IMR-90 (cell line): ENCODE measurements around the gene DSG3. TPM values are rescaled to one million over a fixed set of nuclear protein-coding genes. Genes with fewer than 3 reads are reported as not detected.

ENCODE experiments used
- ATAC-seq: fragments of 200-7000 bp; cut with Tn5 transposase; 2 replicates; pipeline ENCODE4 v1.9.1; 2020; ENCODE audit warnings: low read depth, mild to moderate bottlenecking, moderate library complexity
- BruUV-seq: library from RNA; stranded (reverse); fragments of 400-500 nt; replicated peaks from 2 replicates; lab custom pipeline; 2021; lab: Mats Ljungman, UMichigan
- CTCF ChIA-PET: fragments of 300-600 bp; formaldehyde crosslinking; extraction: SDS; loops from one replicate; lab custom pipeline; 2021; ENCODE audit warnings: antibody characterized with exemption; lab: Yijun Ruan, JAX
- POLR2A ChIA-PET: fragments of 300-600 bp; sonication (Branson Sonifier 250); formaldehyde crosslinking; loops from one replicate; lab custom pipeline; 2022; ENCODE audit warnings: antibody characterized with exemption; ENCODE audit not compliant: unreplicated experiment; lab: Charles Lee
- DNase-seq: peaks from one replicate; pipeline ENCODE4 v3.0.0; 2013
- H2AFZ ChIP-seq: replicated peaks from 2 replicates; pipeline ENCODE3; 2013; ENCODE audit warnings: low read length, mild to moderate bottlenecking; ENCODE audit not compliant: poor library complexity
- H2AK5ac ChIP-seq: 2 replicates; pipeline ENCODE4 v1.6.1; 2013; ENCODE audit warnings: low read depth, low read length, inconsistent platforms
- H2AK9ac ChIP-seq: replicated peaks from 2 replicates; pipeline ENCODE3; 2013; ENCODE audit warnings: mild to moderate bottlenecking, low read depth, low read length, moderate library complexity; ENCODE audit not compliant: poor library complexity
- H2BK120ac ChIP-seq: 2 replicates; pipeline ENCODE4 v1.6.1; 2013; ENCODE audit warnings: low read depth, low read length, inconsistent platforms
- H2BK15ac ChIP-seq: 3 replicates; pipeline ENCODE4 v1.6.1; 2013; ENCODE audit warnings: low read depth, low read length, inconsistent platforms
- H2BK20ac ChIP-seq: 2 replicates; pipeline ENCODE4 v1.6.1; 2013; ENCODE audit warnings: low read depth, mild to moderate bottlenecking, inconsistent platforms, low read length, moderate library complexity
- H2BK5ac ChIP-seq: 2 replicates; pipeline ENCODE4 v1.6.1; 2013; ENCODE audit warnings: mild to moderate bottlenecking, low read depth, low read length, inconsistent platforms; ENCODE audit not compliant: poor library complexity, severe bottlenecking
- H3K14ac ChIP-seq: replicated peaks from 2 replicates; pipeline ENCODE4 v1.6.1; 2013; ENCODE audit warnings: low read depth, low read length, inconsistent platforms
- H3K18ac ChIP-seq: 2 replicates; pipeline ENCODE4 v1.6.1; 2013; ENCODE audit warnings: low read depth, low read length, control low read depth
- H3K23ac ChIP-seq: 2 replicates; pipeline ENCODE4 v1.6.1; 2013; ENCODE audit warnings: low read depth, low read length, inconsistent platforms
- H3K27ac ChIP-seq: 2 replicates; pipeline ENCODE4 v1.5.1; 2013; ENCODE audit warnings: mild to moderate bottlenecking, control low read depth, low read length; ENCODE audit not compliant: insufficient read depth
- H3K27me3 ChIP-seq: 2 replicates; pipeline ENCODE4 v1.6.1; 2013; ENCODE audit warnings: low read length; ENCODE audit not compliant: control insufficient read depth, insufficient read depth
- H3K36me3 ChIP-seq: 2 replicates; pipeline ENCODE4 v1.6.1; 2013; ENCODE audit warnings: low read length, mixed read lengths; ENCODE audit not compliant: control insufficient read depth, insufficient read depth
- H3K4ac ChIP-seq: 2 replicates; pipeline ENCODE4 v1.6.1; 2013; ENCODE audit warnings: low read depth, low read length, inconsistent platforms
- H3K4me1 ChIP-seq: 2 replicates; pipeline ENCODE4 v1.6.1; 2013; ENCODE audit warnings: low read length, mixed read lengths; ENCODE audit not compliant: control insufficient read depth, insufficient read depth
- H3K4me2 ChIP-seq: 2 replicates; pipeline ENCODE4 v1.6.1; 2013; ENCODE audit warnings: low read depth, mild to moderate bottlenecking, control low read depth, low read length, moderate library complexity
- H3K4me3 ChIP-seq: 2 replicates; pipeline ENCODE4 v1.5.1; 2013; ENCODE audit warnings: low read depth, mild to moderate bottlenecking, control low read depth, low read length, moderate library complexity; ENCODE audit not compliant: insufficient read depth
- H3K56ac ChIP-seq: 2 replicates; pipeline ENCODE4 v1.6.1; 2013; ENCODE audit warnings: low read length, inconsistent platforms; ENCODE audit not compliant: insufficient read depth; ENCODE audit errors: extremely low read depth
- H3K79me1 ChIP-seq, 2 experiments: 2 replicates each; pipeline ENCODE4 v1.6.1; 2013; ENCODE audit warnings: low read length in 2 of 2, inconsistent platforms in 1 of 2, low read depth in 1 of 2
- H3K9ac ChIP-seq: 2 replicates; pipeline ENCODE4 v1.6.1; 2013; ENCODE audit warnings: low read depth, low read length, control low read depth
- H3K9me1 ChIP-seq: 2 replicates; pipeline ENCODE4 v1.6.1; 2013; ENCODE audit warnings: low read length, inconsistent platforms; ENCODE audit not compliant: insufficient read depth
- H3K9me3 ChIP-seq: 2 replicates; pipeline ENCODE4 v1.6.1; 2013; ENCODE audit warnings: low read length; ENCODE audit not compliant: control insufficient read depth, insufficient read depth
- H4K20me1 ChIP-seq: 2 replicates; pipeline ENCODE4 v1.6.1; 2013; ENCODE audit warnings: low read length, inconsistent platforms; ENCODE audit not compliant: insufficient read depth
- H4K5ac ChIP-seq: 2 replicates; pipeline ENCODE4 v1.6.1; 2013; ENCODE audit warnings: mild to moderate bottlenecking, low read depth, low read length, control low read depth
- H4K8ac ChIP-seq, 2 experiments: 2 replicates each; pipeline ENCODE4 v1.6.1; 2013; ENCODE audit warnings: low read depth in 2 of 2, low read length in 2 of 2, control low read depth in 1 of 2, inconsistent platforms in 1 of 2
- H4K91ac ChIP-seq: 2 replicates; pipeline ENCODE4 v1.6.1; 2013; ENCODE audit warnings: low read depth, low read length, inconsistent platforms; ENCODE audit not compliant: insufficient read depth
- BHLHE40 ChIP-seq: fragments of 150-350 bp; IDR thresholded peaks from 2 replicates; pipeline ENCODE4 v1.6.1; 2016; ENCODE audit warnings: mild to moderate bottlenecking, low read depth, low read length
- CEBPB ChIP-seq: IDR thresholded peaks from 2 replicates; pipeline ENCODE4 v1.6.1; 2012; ENCODE audit warnings: low read depth, low read length, improper control_type of control experiment
- CHD1 ChIP-seq: IDR thresholded peaks from 2 replicates; pipeline ENCODE4 v1.6.1; 2012; ENCODE audit warnings: low read depth, low read length, improper control_type of control experiment
- MAFK ChIP-seq: IDR thresholded peaks from 2 replicates; pipeline ENCODE4 v1.6.1; 2012; ENCODE audit warnings: low read depth, low read length, improper control_type of control experiment
- MAZ ChIP-seq: IDR thresholded peaks from 2 replicates; pipeline ENCODE4 v1.6.1; 2012; ENCODE audit warnings: low read depth, mild to moderate bottlenecking, low read length, improper control_type of control experiment, moderate library complexity, borderline replicate concordance
- MXI1 ChIP-seq: IDR thresholded peaks from 2 replicates; pipeline ENCODE4 v1.6.1; 2012; ENCODE audit warnings: low read depth, mild to moderate bottlenecking, low read length, moderate library complexity, borderline replicate concordance
- NFE2L2 ChIP-seq: fragments of 150-350 bp; IDR thresholded peaks from 2 replicates; pipeline ENCODE4 v1.6.1; 2016; ENCODE audit warnings: low read depth, mild to moderate bottlenecking, low read length
- RFX5 ChIP-seq: IDR thresholded peaks from 2 replicates; pipeline ENCODE4 v1.8.0; 2012; ENCODE audit warnings: low read depth, mild to moderate bottlenecking, low read length, moderate library complexity
- USF2 ChIP-seq: fragments of 150-350 bp; IDR thresholded peaks from 2 replicates; pipeline ENCODE4 v1.6.1; 2017; ENCODE audit warnings: mild to moderate bottlenecking, antibody characterized with exemption, low read length, low read depth
- WGBS, 2 experiments: methylation state at CpG; one replicate each; pipeline versions ENCODE4 v1.1.5 to v1.1.7; 2013; ENCODE audit warnings: missing lambda C conversion rate in 2 of 2; ENCODE audit not compliant: insufficient read length in 1 of 2; ENCODE audit errors: extremely low coverage in 2 of 2; 5-methylcytosine and 5-hydroxymethylcytosine counted together
- dilution Hi-C: fragments of 300-500 bp; cut with HindIII; formaldehyde crosslinking; loops from one replicate; pipeline ENCODE4 v1.14.3; 2018; ENCODE audit warnings: low sequenced_read_pairs; ENCODE audit not compliant: unreplicated experiment
- in situ Hi-C: fragments of 300-500 bp; cut with MboI; formaldehyde crosslinking; loops from 3 replicates; pipeline ENCODE4 v1.14.3; 2019; ENCODE audit warnings: low sequenced_read_pairs, inconsistent platforms, mixed read lengths
- intact Hi-C: fragments of 100-400 bp; cut with micrococcal nuclease; formaldehyde crosslinking; loops from 2 replicates; pipeline ENCODE4 v1.10.0; 2022
- polyA plus RNA-seq, 3 experiments: library from polyadenylated mRNA; depleted of rRNA; stranded (reverse); fragments of >200 nt; gene quantifications; 2 replicates each; pipeline ENCODE4 v1.2.3, GENCODE V29; 2012; ENCODE audit warnings: low replicate concordance in 1 of 3
- total RNA-seq: library from RNA; depleted of rRNA; stranded (reverse); fragments of >200 nt; gene quantifications from 2 replicates; pipeline ENCODE4 v1.2.3, GENCODE V29; 2012

DSG3 gene
- total and polyA plus RNA-seq, 2 of the 4 experiments (the other 2 are of a cell fraction) = not detected

- Histone ChIP-seq H2BK5ac (no peak overlapping the region), H3K79me1 (no peaks in the 10 kb centered on the region), H3K56ac (no peak overlapping the region), H3K27ac (no peak overlapping the region), H3K4me1 (no peaks in the 10 kb centered on the region), H3K4me3 (peak overlapping the region; percentile 47), H4K91ac (no peak overlapping the region), H3K18ac (no peak overlapping the region), H2AK5ac (no peak overlapping the region), H3K9me3 (no peaks in the 10 kb centered on the region), H3K23ac (no peak overlapping the region), H2BK20ac (no peak overlapping the region), H2AFZ (peak overlapping the region; percentile 87), H2BK120ac (no peak overlapping the region), H4K5ac (no peak overlapping the region), H3K14ac (no peak overlapping the region), H4K8ac (no peak overlapping the region), H3K4ac (no peak overlapping the region), H3K4me2 (peak overlapping the region; percentile 65), H3K9ac (no peak overlapping the region), H3K9me1 (no peaks in the 10 kb centered on the region), H4K20me1 (no peaks in the 10 kb centered on the region), H2AK9ac (peak overlapping the region; percentile 70), H2BK15ac (no peak overlapping the region), H3K27me3 (peaks cover 9% of the 10 kb centered on the region), H3K36me3 (no peaks in the 10 kb centered on the region)
- ATAC-seq (no peak), DNase-seq (no peak)
- no CpG with 5 or more reads among the region's 22 CpGs for WGBS, 2 experiments
- TF ChIP-seq RFX5 = no peak
- TF ChIP-seq NFE2L2 = no peak
- no peak for TF ChIP-seq CHD1
- no peak for TF ChIP-seq MAFK
- no peak for TF ChIP-seq BHLHE40
- TF ChIP-seq USF2 = no peak
- no peak for TF ChIP-seq CEBPB
- no peak for TF ChIP-seq MXI1
- TF ChIP-seq MAZ = no peak
- CTCF ChIA-PET = no interaction called here
- no TSS peak for BruUV-seq
- POLR2A ChIA-PET = no interaction called here
- dilution Hi-C loops (no loop called here), in situ Hi-C loops (no loop called here), intact Hi-C loops (no loop called here)
These were observed 51.3 kb downstream of the DSG3 start for GRCh38 chr18:31498574-31499524.
